CD4-positive, alpha-beta T cell treated with Interleukin-1 beta for 1 hour (primary cell): ENCODE data around the gene EHBP1L1.

ENCODE experiments used
- DNase-seq, 2 donors: peaks; one replicate each; pipeline ENCODE4 v3.0.0-alpha.2; 2020 to 2022

The EHBP1L1 gene

GRCh38 chr11:65639623-65640482 is 64.0 kb downstream of the EHBP1L1 start:
- peak; percentile 87 to 95 for DNase-seq

GRCh38 chr11:65640483-65641296 is 64.8 kb downstream of the EHBP1L1 start:
- DNase-seq = peak; percentile 56 to 82

GRCh38 chr11:65641297-65642013 is 65.6 kb downstream of the EHBP1L1 start:
- no peak for DNase-seq
